G401 (cell line): ENCODE measurements around the gene CCNK. TPM values are rescaled to one million over a fixed set of nuclear protein-coding genes. Genes with fewer than 3 reads are reported as not detected.

Experiments used
- DNase-seq: peaks from one replicate; pipeline ENCODE4 v3.0.0-alpha.2; 2015; ENCODE audit warnings: low spot score
- in situ Hi-C: cut with HindIII; loops from 2 replicates; pipeline ENCODE4 v1.10.0; 2016; ENCODE audit warnings: low sequenced_read_pairs, mixed read lengths
- total RNA-seq: library from RNA; depleted of rRNA; stranded (reverse); fragments of >200 nt; shearing (Covaris generic); gene quantifications from 2 replicates; pipeline ENCODE4 v1.2.3, GENCODE V29; 2014

The CCNK gene
- total RNA-seq, 1 experiment from 2014 or later, result 16.7 TPM

- in situ Hi-C loops, result loop anchor here (10.0 kb wide), 1 partner anchor 112 kb away; no protein-coding TSS in a partner anchor
- DNase-seq, result no peak
Measured at GRCh38 chr14:99502989-99503421, 21.8 kb downstream of the CCNK start.

- in situ Hi-C loops, result loop anchor here (10.0 kb wide), 1 partner anchor 111 kb away; no protein-coding TSS in a partner anchor
Measured at GRCh38 chr14:99503848-99504453, 22.7 kb downstream of the CCNK start.

GRCh38 chr14:99505089-99505488 lies 23.9 kb downstream of the CCNK start:
- DNase-seq, result no peak
- in situ Hi-C loops, result loop anchor here (10.0 kb wide), 1 partner anchor 110 kb away; no protein-coding TSS in a partner anchor

More at GRCh38 chr14:99503848-99504453, 22.7 kb downstream of the CCNK start:
- DNase-seq, result no peak

- in situ Hi-C loops, result loop anchor here (10.0 kb wide), 1 partner anchor 109 kb away; no protein-coding TSS in a partner anchor
Measured at GRCh38 chr14:99506276-99506675, 25.1 kb downstream of the CCNK start.

GRCh38 chr14:99507860-99508640 lies 26.8 kb downstream of the CCNK start:
- DNase-seq, result no peak
- in situ Hi-C loops, result loop anchor here (10.0 kb wide), 1 partner anchor 107 kb away; no protein-coding TSS in a partner anchor

More at GRCh38 chr14:99506276-99506675, 25.1 kb downstream of the CCNK start:
- DNase-seq, result no peak

GRCh38 chr14:99508896-99509629 lies 27.9 kb downstream of the CCNK start:
- DNase-seq, result peak; percentile 64
- in situ Hi-C loops, result loop anchor here (10.0 kb wide), 1 partner anchor 106 kb away; no protein-coding TSS in a partner anchor

- in situ Hi-C loops, result loop anchor here (10.0 kb wide), 1 partner anchor 105 kb away; no protein-coding TSS in a partner anchor
Measured at GRCh38 chr14:99509871-99510555, 28.8 kb downstream of the CCNK start.

GRCh38 chr14:99510556-99511139 lies 29.4 kb downstream of the CCNK start:
- in situ Hi-C loops, result no loop called here
- DNase-seq, result no peak

More at GRCh38 chr14:99509871-99510555, 28.8 kb downstream of the CCNK start:
- DNase-seq, result no peak

- in situ Hi-C loops, result no loop called here
- DNase-seq, result no peak
Measured at GRCh38 chr14:99511421-99512109, 30.4 kb downstream of the CCNK start.

GRCh38 chr14:99512110-99512449 lies 30.9 kb downstream of the CCNK start:
- in situ Hi-C loops, result no loop called here
- DNase-seq, result no peak

- in situ Hi-C loops, result no loop called here
- peak; percentile 70 for DNase-seq
Measured at GRCh38 chr14:99512571-99513182, 31.5 kb downstream of the CCNK start.

GRCh38 chr14:99513183-99513694 lies 32.0 kb downstream of the CCNK start:
- DNase-seq, result no peak
- in situ Hi-C loops, result no loop called here

GRCh38 chr14:99513946-99514551 lies 32.8 kb downstream of the CCNK start:
- no peak for DNase-seq
- in situ Hi-C loops, result no loop called here

- no peak for DNase-seq
- in situ Hi-C loops, result no loop called here
Measured at GRCh38 chr14:99514552-99515300, 33.5 kb downstream of the CCNK start.

- DNase-seq, result no peak
Measured at GRCh38 chr14:99515301-99516155, 34.3 kb downstream of the CCNK start.

More at GRCh38 chr14:99515301-99516155, 34.3 kb downstream of the CCNK start:
- in situ Hi-C loops, result no loop called here
